GM12801 (cell line): ENCODE data around the gene STRIP2.

Experiments
- TF ChIP-seq, protein P1 (sequence below): IDR thresholded peaks from one replicate; pipeline ENCODE4 v1.5.1; 2011; ENCODE audit warnings: control low read depth; ENCODE audit not compliant: insufficient read length; ENCODE audit errors: extremely low read depth

The STRIP2 gene

GRCh38 chr7:129426482-129426881, 7.8 kb upstream of the STRIP2 start:
- TF ChIP-seq, protein P1, sequence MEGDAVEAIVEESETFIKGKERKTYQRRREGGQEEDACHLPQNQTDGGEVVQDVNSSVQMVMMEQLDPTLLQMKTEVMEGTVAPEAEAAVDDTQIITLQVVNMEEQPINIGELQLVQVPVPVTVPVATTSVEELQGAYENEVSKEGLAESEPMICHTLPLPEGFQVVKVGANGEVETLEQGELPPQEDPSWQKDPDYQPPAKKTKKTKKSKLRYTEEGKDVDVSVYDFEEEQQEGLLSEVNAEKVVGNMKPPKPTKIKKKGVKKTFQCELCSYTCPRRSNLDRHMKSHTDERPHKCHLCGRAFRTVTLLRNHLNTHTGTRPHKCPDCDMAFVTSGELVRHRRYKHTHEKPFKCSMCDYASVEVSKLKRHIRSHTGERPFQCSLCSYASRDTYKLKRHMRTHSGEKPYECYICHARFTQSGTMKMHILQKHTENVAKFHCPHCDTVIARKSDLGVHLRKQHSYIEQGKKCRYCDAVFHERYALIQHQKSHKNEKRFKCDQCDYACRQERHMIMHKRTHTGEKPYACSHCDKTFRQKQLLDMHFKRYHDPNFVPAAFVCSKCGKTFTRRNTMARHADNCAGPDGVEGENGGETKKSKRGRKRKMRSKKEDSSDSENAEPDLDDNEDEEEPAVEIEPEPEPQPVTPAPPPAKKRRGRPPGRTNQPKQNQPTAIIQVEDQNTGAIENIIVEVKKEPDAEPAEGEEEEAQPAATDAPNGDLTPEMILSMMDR, result no peak

DNA sequence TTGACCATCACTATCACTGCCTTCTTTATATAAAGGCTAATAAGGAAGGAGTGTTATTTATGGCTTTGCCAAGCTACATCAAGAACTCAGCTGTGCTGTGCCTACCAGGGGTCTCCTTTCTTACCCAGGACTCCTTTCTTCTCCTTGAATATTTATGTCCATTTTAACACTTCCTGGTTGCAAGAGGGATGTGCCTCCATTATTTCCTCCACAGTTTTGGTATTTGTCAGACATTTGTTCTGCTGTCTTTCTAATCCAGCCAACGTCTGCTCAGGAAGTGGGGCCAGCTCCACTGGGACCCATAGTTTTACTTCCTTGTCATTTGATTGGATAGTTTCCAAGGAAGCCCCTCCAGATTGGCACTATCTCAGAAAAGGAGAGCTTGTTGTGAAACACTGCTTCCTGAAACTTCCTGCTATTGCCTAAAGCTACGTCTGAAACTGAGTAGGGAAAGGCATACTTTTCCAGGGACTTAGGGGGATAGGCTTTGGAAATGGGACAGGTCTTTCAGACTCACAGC, 6.6 kb upstream of the STRIP2 start:
- TF ChIP-seq, protein P1, result no peak

DNA sequence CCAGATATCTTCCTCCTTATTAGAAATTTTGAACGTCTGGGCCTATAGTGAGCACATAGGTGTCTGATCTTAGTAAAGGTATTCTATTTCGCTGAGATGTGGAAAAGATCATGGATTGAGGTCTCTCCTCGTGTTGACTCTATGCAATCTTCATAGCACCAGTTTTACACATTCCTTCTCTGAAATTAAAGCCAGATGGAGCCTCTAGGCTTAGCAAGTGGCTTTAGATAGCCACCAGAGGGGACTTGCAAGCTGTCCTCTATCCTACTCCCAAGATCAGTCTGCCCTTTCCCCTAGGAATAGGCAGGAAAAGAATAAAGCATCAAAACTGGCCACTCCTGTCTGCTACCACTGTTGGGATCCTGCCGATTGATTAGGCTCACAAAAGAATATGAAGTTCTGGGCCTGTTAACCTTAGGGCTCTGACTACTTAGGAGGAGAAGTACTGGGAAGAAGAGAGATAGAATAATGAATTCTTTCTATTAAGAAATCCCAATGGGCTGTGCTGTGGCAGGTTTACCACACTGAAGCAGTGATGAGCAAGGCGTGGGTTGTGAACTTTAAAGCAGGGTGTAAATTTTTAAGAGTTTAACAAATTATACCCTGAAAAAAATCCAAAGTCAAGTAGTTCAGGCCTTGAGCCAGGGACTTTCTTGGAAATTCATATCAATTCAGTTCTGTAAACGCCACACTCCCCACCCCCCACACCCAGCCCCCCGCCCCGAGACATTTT, 2.2 kb upstream of the STRIP2 start:
- TF ChIP-seq, protein P1, result no peak

DNA sequence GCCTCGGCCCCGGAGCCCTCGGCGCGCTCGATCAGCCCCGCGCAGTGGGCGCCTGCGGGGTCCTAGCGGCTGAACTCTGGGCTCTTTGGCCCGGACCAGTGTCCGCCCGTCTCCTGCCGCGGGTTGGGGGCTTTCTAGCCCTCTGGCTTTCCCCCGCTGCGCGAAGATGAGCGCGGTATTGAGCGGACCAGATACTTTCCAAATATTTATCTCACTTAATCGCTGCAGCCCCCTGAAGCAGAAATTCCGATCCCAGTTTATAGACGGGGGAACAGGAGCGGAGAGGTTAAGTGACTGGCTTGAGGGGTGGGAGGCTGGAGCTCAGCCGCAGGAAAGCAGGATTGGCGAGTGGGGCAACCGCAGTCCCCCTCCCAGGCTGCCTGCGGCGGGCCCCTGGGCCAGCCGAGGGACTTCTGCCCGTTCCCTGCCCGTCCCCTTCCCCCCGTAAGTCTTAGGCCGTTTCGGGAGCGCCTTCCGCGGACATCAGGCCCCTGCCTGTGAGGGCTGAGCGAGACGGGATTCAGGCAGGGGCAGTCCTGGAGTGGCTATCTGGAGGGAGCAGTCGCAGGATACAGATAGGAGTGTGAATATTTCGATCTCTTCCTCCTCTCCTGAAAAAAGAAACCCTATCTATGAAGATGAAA, 565 bp downstream of the STRIP2 start:
- TF ChIP-seq, protein P1, result no peak

DNA sequence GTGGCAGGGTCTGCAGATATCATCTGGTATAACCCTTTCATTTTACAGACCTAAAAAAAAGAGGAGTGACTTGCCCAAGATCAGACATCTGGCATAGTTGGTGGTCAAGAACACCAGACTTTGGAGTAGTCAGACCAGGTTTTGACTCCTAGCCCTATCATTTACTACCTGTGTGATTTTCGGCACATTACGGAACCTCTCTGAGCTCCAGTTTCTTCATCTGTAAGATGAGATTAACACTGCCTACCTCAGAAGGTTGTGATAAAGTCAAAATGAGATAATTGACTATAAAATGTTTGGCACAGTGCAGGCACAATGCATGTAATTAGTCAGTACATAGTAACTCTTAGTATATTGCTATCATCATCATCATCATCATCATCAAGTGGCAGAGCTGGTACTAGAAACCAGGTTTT, 1.2 kb downstream of the STRIP2 start:
- TF ChIP-seq, protein P1, result no peak

DNA sequence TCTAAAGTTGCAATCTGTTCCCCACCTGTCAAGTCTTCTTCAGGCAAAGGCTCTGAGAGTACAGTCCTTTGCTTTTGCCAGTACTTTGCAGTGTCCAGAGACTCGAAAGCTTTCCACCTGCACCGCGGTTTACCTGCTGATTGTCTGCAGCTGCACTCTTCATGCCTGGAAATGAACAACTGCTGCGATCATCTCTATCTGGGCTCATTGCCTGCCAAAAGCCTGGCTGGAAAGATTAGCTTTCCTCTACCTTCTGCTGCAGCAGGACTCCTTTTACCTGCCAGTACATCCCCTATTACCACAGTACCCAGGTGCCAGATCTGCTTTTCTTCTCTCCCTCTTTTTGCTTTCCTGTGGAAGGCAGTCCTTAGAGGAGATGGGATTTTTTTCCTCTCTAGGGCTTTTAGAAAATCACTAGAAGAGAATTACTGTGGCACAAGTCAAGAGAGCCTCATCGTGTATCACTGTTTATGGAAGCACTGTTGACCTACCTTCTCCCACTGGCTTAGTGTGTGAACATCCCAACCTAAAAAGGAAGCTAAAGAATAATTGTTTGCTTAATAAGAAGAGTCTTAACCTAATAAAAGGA, 2.2 kb downstream of the STRIP2 start:
- TF ChIP-seq, protein P1, result no peak

GRCh38 chr7:129437190-129437589, 3.0 kb downstream of the STRIP2 start:
- TF ChIP-seq, protein P1, result no peak
